NCI-H1048 (cell line): ENCODE measurements around the gene FER1L5.

ENCODE experiments used
- DNase-seq: peaks from one replicate; lab custom pipeline; 2025; lab: John Stamatoyannopoulos, UW

Gene FER1L5

GRCh38 chr2:96695602-96696001 is 53.0 kb downstream of the FER1L5 start:
- no peak for DNase-seq

GRCh38 chr2:96697476-96697875 is 54.9 kb downstream of the FER1L5 start:
- no peak for DNase-seq

GRCh38 chr2:96698221-96698861 is 55.8 kb downstream of the FER1L5 start:
- DNase-seq, result no peak

- DNase-seq, result no peak
These were observed 56.5 kb downstream of the FER1L5 start for GRCh38 chr2:96699021-96699420.

GRCh38 chr2:96699621-96700020 is 57.1 kb downstream of the FER1L5 start:
- DNase-seq, result no peak

GRCh38 chr2:96700086-96700485 is 57.5 kb downstream of the FER1L5 start:
- DNase-seq, result no peak

GRCh38 chr2:96701636-96702035 is 59.1 kb downstream of the FER1L5 start:
- no peak for DNase-seq

GRCh38 chr2:96702098-96702785 is 59.7 kb downstream of the FER1L5 start:
- no peak for DNase-seq

- no peak for DNase-seq
These were observed 60.6 kb downstream of the FER1L5 start for GRCh38 chr2:96703021-96703751.

- DNase-seq, result no peak
These were observed 68.4 kb downstream of the FER1L5 start for GRCh38 chr2:96710985-96711384.

GRCh38 chr2:96715658-96716057 is 73.1 kb downstream of the FER1L5 start:
- DNase-seq, result no peak

- no peak for DNase-seq
These were observed 73.8 kb downstream of the FER1L5 start for GRCh38 chr2:96716388-96716787.

- DNase-seq, result no peak
These were observed 83.6 kb downstream of the FER1L5 start for GRCh38 chr2:96726131-96726530.

- DNase-seq, result no peak
These were observed 84.9 kb downstream of the FER1L5 start for GRCh38 chr2:96727431-96727830.

- no peak for DNase-seq
These were observed 87.2 kb downstream of the FER1L5 start for GRCh38 chr2:96729748-96730147.

GRCh38 chr2:96730212-96730611 is 87.6 kb downstream of the FER1L5 start:
- DNase-seq, result no peak

GRCh38 chr2:96733931-96734330 is 91.4 kb downstream of the FER1L5 start:
- DNase-seq, result no peak

- no peak for DNase-seq
These were observed 92.5 kb downstream of the FER1L5 start for GRCh38 chr2:96734880-96735583.

- no peak for DNase-seq
These were observed 94.7 kb downstream of the FER1L5 start for GRCh38 chr2:96737251-96737650.

- no peak for DNase-seq
These were observed 95.3 kb downstream of the FER1L5 start for GRCh38 chr2:96737831-96738230.

- no peak for DNase-seq
These were observed 96.6 kb downstream of the FER1L5 start for GRCh38 chr2:96739076-96739632.
